ENCODE results near the gene RIPK3. TPM values are rescaled to one million over a fixed set of nuclear protein-coding genes. Genes with fewer than 3 reads are reported as not detected.

The RIPK3 gene
- total RNA-seq, 2 donors from 2014 or later, result 1.9 to 7.6 TPM

- WGBS, result 57% methylated on average over 6 of the region's 6 CpGs
- peak; percentile 28 for DNase-seq (ENCODE audit: low spot score)
- Histone ChIP-seq H3K36me3 (peaks cover 8 to 19% of the 10 kb centered on the region in 2 donors), H3K27me3 (replicated peaks; ENCODE audit: insufficient read depth) (no peaks in the 10 kb centered on the region), H3K27ac (no peak within 1 kb of the TSS), H3K4me3 (no peak within 1 kb of the TSS), H3K9me3 (no peaks in the 10 kb centered on the region), H3K4me1 (replicated peaks) (peaks cover 8% of the 10 kb centered on the region)
- TF ChIP-seq CTCF (IDR thresholded peaks at IDR 0.05) (peak; percentile 66 to 90 (median 74)), POLR2A (IDR thresholded peaks at IDR 0.05) (no peak), POLR2AphosphoS5 (IDR thresholded peaks at IDR 0.05) (no peak)
- intact Hi-C loops (cut with DNase I), result no loop called here
These were observed 32.0 kb downstream of the RIPK3 start, which contains the start of gene CIDEB for GRCh38 chr14:24307575-24308341. Gene CIDEB, minus strand, starts transcription at chr14:24307977. Its CDS starts 119 bp downstream, at chr14:24307858.

- Histone ChIP-seq H3K4me1 (replicated peaks) (peaks cover 8% of the 10 kb centered on the region), H3K36me3 (peaks cover 14 to 25% of the 10 kb centered on the region in 2 donors), H3K27ac (no peak overlapping the region), H3K27me3 (replicated peaks; ENCODE audit: insufficient read depth) (no peaks in the 10 kb centered on the region), H3K4me3 (no peak overlapping the region), H3K9me3 (no peaks in the 10 kb centered on the region)
- 82% methylated on average over 11 of the region's 11 CpGs for WGBS
- TF ChIP-seq POLR2A (IDR thresholded peaks at IDR 0.05), result no peak
- TF ChIP-seq POLR2AphosphoS5 (IDR thresholded peaks at IDR 0.05), result no peak
- TF ChIP-seq CTCF (IDR thresholded peaks at IDR 0.05), result no peak
- intact Hi-C loops (cut with DNase I), result no loop called here
- no peak for DNase-seq (ENCODE audit: low spot score)
These were observed 32.6 kb downstream of the RIPK3 start for GRCh38 chr14:24307156-24307574.

GRCh38 chr14:24304019-24304387 lies 35.8 kb downstream of the RIPK3 start:
- TF ChIP-seq POLR2AphosphoS5 (IDR thresholded peaks at IDR 0.05) (no peak), POLR2A (IDR thresholded peaks at IDR 0.05) (no peak), CTCF (IDR thresholded peaks at IDR 0.05) (no peak)
- no peaks in the 10 kb centered on the region for H3K9me3 ChIP-seq
- 96% methylated on average over 11 of the region's 11 CpGs for WGBS
- peaks cover 8% of the 10 kb centered on the region for H3K4me1 ChIP-seq (replicated peaks)
- no peak overlapping the region for H3K27ac ChIP-seq
- intact Hi-C loops (cut with DNase I), result no loop called here
- no peak overlapping the region for H3K4me3 ChIP-seq
- DNase-seq (ENCODE audit: low spot score), result no peak
- H3K27me3 ChIP-seq (replicated peaks; ENCODE audit: insufficient read depth), result no peaks in the 10 kb centered on the region
- H3K36me3 ChIP-seq, result peaks cover 15 to 26% of the 10 kb centered on the region in 2 donors

- H3K27ac ChIP-seq, result peak overlapping the region; percentile 76 to 82
- H3K4me3 ChIP-seq, result peak overlapping the region; percentile 66 to 69
- WGBS, result 28% methylated on average over 16 of the region's 16 CpGs
- H3K36me3 ChIP-seq, result peaks cover 15 to 23% of the 10 kb centered on the region in 2 donors
- TF ChIP-seq POLR2A (IDR thresholded peaks at IDR 0.05), result no peak
- no peak for TF ChIP-seq CTCF (IDR thresholded peaks at IDR 0.05)
- TF ChIP-seq POLR2AphosphoS5 (IDR thresholded peaks at IDR 0.05), result no peak
- intact Hi-C loops (cut with DNase I), result no loop called here
- no peaks in the 10 kb centered on the region for H3K27me3 ChIP-seq (replicated peaks; ENCODE audit: insufficient read depth)
- DNase-seq (ENCODE audit: low spot score), result no peak
- H3K4me1 ChIP-seq (replicated peaks), result peaks cover 14% of the 10 kb centered on the region
- no peaks in the 10 kb centered on the region for H3K9me3 ChIP-seq
These were observed 39.3 kb downstream of the RIPK3 start for GRCh38 chr14:24300326-24300980.

All from prostate gland (tissue), 2 donors.